SU-DHL-6 (cell line): Measurements from ENCODE around the gene ZDHHC3.

Experiments used
- H2AFZ ChIP-seq: fragments of 200-600 bp; sonication (generic); 2 replicates; pipeline ENCODE4 v1.6.1; 2014; ENCODE audit warnings: low read depth, mild to moderate bottlenecking, moderate library complexity, mixed read lengths, antibody characterized with exemption, low read length; ENCODE audit not compliant: severe bottlenecking
- H3F3A ChIP-seq: fragments of 200-600 bp; shearing (Covaris generic); 2 replicates; pipeline ENCODE4 v1.6.0; 2016; ENCODE audit warnings: antibody characterized with exemption, mild to moderate bottlenecking; ENCODE audit not compliant: insufficient read depth
- H3K27ac ChIP-seq: fragments of 200-600 bp; sonication (generic); 2 replicates; pipeline ENCODE4 v1.5.1; 2016; ENCODE audit warnings: low read depth, mild to moderate bottlenecking, low read length, moderate library complexity, mixed read lengths
- H3K27me3 ChIP-seq: fragments of 200-600 bp; sonication (generic), shearing (Covaris generic); 2 replicates; pipeline ENCODE4 v1.6.0; 2014; ENCODE audit warnings: mild to moderate bottlenecking, low read length
- H3K36me3 ChIP-seq: fragments of 200-600 bp; sonication (generic); 2 replicates; pipeline ENCODE4 v1.6.1; 2014; ENCODE audit warnings: mild to moderate bottlenecking, low read length, mixed read lengths
- H3K4me2 ChIP-seq: fragments of 300-600, 200-600 bp; shearing (Covaris generic), sonication (generic); 2 replicates; pipeline ENCODE4 v1.6.0; 2014; ENCODE audit warnings: low read length, low read depth, mild to moderate bottlenecking; ENCODE audit not compliant: poor library complexity, severe bottlenecking
- H3K4me3 ChIP-seq: fragments of 200-600 bp; sonication (generic); 2 replicates; pipeline ENCODE4 v1.5.1; 2014; ENCODE audit warnings: antibody characterized with exemption, low read length, mild to moderate bottlenecking, mixed read lengths; ENCODE audit not compliant: insufficient read depth, poor library complexity, severe bottlenecking
- H3K79me2 ChIP-seq: fragments of 200-600 bp; sonication (generic); 2 replicates; pipeline ENCODE4 v1.6.1; 2014; ENCODE audit warnings: mild to moderate bottlenecking, low read length, moderate library complexity; ENCODE audit not compliant: insufficient read depth
- H3K9ac ChIP-seq: fragments of 200-600 bp; sonication (generic); 2 replicates; pipeline ENCODE4 v1.7.0; 2014; ENCODE audit warnings: mild to moderate bottlenecking, low read length
- H3K9me2 ChIP-seq: fragments of 200-600 bp; sonication (generic); replicated peaks from 2 replicates; pipeline ENCODE4 v1.6.1; 2014; ENCODE audit warnings: low read length; ENCODE audit not compliant: insufficient read depth
- H3K9me3 ChIP-seq: fragments of 200-600 bp; sonication (generic); 2 replicates; pipeline ENCODE4 v1.6.1; 2014; ENCODE audit warnings: low read length, mixed read lengths; ENCODE audit not compliant: insufficient read depth
- H4K20me1 ChIP-seq: fragments of 200-600 bp; sonication (generic); 2 replicates; pipeline ENCODE4 v1.6.1; 2014; ENCODE audit warnings: low read depth, mild to moderate bottlenecking, antibody characterized with exemption, low read length, moderate library complexity, mixed read lengths
- CTCF ChIP-seq: fragments of 200-600 bp; sonication (generic); IDR thresholded peaks from one replicate; pipeline ENCODE4 v1.5.1; 2017; ENCODE audit warnings: antibody characterized with exemption, mild to moderate bottlenecking, low read length, moderate library complexity; ENCODE audit not compliant: insufficient read depth, poor library complexity, severe bottlenecking
- EZH2phosphoT487 ChIP-seq: fragments of 200-600 bp; sonication (generic), shearing (Covaris generic); conservative IDR thresholded peaks from 2 replicates; pipeline ENCODE4 v1.6.1; 2018; ENCODE audit warnings: mild to moderate bottlenecking, antibody characterized with exemption, low read length, moderate library complexity, mixed read lengths

The ZDHHC3 gene

DNA sequence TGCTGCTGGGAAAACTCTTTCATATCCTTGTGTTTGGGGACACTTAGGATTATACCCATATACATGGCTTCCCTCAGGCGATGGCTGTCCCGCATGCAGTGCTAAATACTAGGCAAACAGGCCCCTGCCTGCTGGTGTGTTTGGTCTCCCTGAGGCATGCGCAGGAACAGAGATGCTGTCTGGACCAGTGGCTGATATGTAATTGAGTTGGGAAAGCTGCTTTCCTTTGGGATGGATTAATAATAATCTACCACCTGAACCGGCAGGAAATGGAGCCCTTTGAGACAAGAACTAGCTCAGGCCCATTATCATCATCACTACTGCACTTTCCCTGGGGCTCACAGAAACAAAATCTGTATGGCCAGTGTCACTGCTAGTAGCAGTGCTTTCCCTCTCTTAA lies 18.0 kb downstream of the ZDHHC3 start:
- H4K20me1 ChIP-seq, result no peaks in the 10 kb centered on the region
- no peaks in the 10 kb centered on the region for H3K9me2 ChIP-seq
- H3F3A ChIP-seq, result no peaks in the 10 kb centered on the region
- no peak for TF ChIP-seq CTCF
- TF ChIP-seq EZH2phosphoT487, result no peak
- H3K4me3 ChIP-seq, result no peak overlapping the region
- H3K9me3 ChIP-seq, result no peaks in the 10 kb centered on the region
- H3K27me3 ChIP-seq, result no peaks in the 10 kb centered on the region
- H3K36me3 ChIP-seq, result no peaks in the 10 kb centered on the region
- H3K79me2 ChIP-seq, result 0 out of 2 replicates have a peak, but pooled peaks cover 4% of the 10 kb centered on the region
- no peak overlapping the region for H3K27ac ChIP-seq
- H3K9ac ChIP-seq, result no peak overlapping the region
- H2AFZ ChIP-seq, result no peak overlapping the region
- H3K4me2 ChIP-seq, result no peak overlapping the region

- Histone ChIP-seq H3K79me2 (no peaks in the 10 kb centered on the region), H3K9me2 (no peaks in the 10 kb centered on the region), H3K27ac (no peak overlapping the region), H3K27me3 (no peaks in the 10 kb centered on the region), H3K36me3 (no peaks in the 10 kb centered on the region), H4K20me1 (no peaks in the 10 kb centered on the region), H2AFZ (no peak overlapping the region), H3K4me3 (no peak overlapping the region), H3F3A (no peaks in the 10 kb centered on the region), H3K4me2 (no peak overlapping the region), H3K9ac (no peak overlapping the region), H3K9me3 (no peaks in the 10 kb centered on the region)
- TF ChIP-seq EZH2phosphoT487 (no peak), CTCF (no peak)
These were observed 20.1 kb downstream of the ZDHHC3 start for GRCh38 chr3:44955917-44956316.

DNA sequence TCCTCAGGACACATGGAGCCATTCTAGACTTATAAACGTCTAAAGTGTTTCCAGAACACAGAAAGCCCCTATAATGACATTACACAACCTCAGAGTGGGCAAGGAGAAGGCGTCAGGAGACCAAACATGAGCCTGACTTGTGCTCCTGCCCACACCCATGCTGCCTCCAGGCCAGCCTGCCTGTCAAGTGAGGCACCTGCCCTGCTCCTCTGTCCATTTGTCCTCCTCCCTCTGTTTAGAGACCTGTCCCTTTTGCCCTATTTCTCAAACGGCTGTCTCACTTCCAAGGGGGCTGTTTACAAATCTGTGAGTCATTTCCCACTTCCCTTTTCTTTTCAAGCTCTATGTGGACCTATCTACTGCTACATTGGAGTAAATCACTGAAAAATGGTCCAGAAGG lies 21.0 kb downstream of the ZDHHC3 start:
- Histone ChIP-seq H3K36me3 (no peaks in the 10 kb centered on the region), H3K9me2 (no peaks in the 10 kb centered on the region), H3F3A (no peaks in the 10 kb centered on the region), H3K9me3 (no peaks in the 10 kb centered on the region), H2AFZ (no peak overlapping the region), H3K4me3 (no peak overlapping the region), H3K4me2 (no peak overlapping the region), H3K79me2 (no peaks in the 10 kb centered on the region), H4K20me1 (no peaks in the 10 kb centered on the region), H3K27me3 (no peaks in the 10 kb centered on the region), H3K27ac (no peak overlapping the region), H3K9ac (no peak overlapping the region)
- TF ChIP-seq EZH2phosphoT487, result no peak
- TF ChIP-seq CTCF, result no peak
